ENCODE measurements around the gene EIF2S3B.

EIF2S3B gene

GRCh38 chr12:10497602-10498001 is 8.1 kb upstream of the EIF2S3B start:
- ChIA-PET POLR2A (no interaction called here), CTCF (no interaction called here)
- DNase-seq (ENCODE audit: extremely low spot score): peak; percentile 6
- no peak for TF ChIP-seq CTBP1 (IDR thresholded peaks at IDR 0.05; ENCODE audit: borderline replicate concordance)
- TF ChIP-seq FOXK2 (IDR thresholded peaks at IDR 0.05): no peak
- TF ChIP-seq SP1 (IDR thresholded peaks at IDR 0.05): no peak

GRCh38 chr12:10498042-10498441 is 7.6 kb upstream of the EIF2S3B start:
- TF ChIP-seq FOXA1 (IDR thresholded peaks at IDR 0.05): no peak
- TF ChIP-seq NFRKB (IDR thresholded peaks at IDR 0.05): no peak
- no peak for TF ChIP-seq ARNT (IDR thresholded peaks at IDR 0.05)
- ChIA-PET POLR2A (no interaction called here), CTCF (no interaction called here)
- DNase-seq (ENCODE audit: extremely low spot score): no peak

- TF ChIP-seq PKNOX1 (IDR thresholded peaks at IDR 0.05) (no peak), SUZ12 (IDR thresholded peaks at IDR 0.05) (no peak), ARNT (IDR thresholded peaks at IDR 0.05) (no peak), SP1 (IDR thresholded peaks at IDR 0.05) (no peak), FOXK2 (IDR thresholded peaks at IDR 0.05) (no peak), HDGF (IDR thresholded peaks at IDR 0.05; ENCODE audit: borderline replicate concordance) (no peak), CTBP1 (IDR thresholded peaks at IDR 0.05; ENCODE audit: borderline replicate concordance) (no peak), L3MBTL2 (conservative IDR thresholded peaks at IDR 0.05) (no peak), LEF1 (IDR thresholded peaks at IDR 0.05; ENCODE audit: borderline replicate concordance) (no peak), ZNF384 (IDR thresholded peaks at IDR 0.05) (no peak), FOXA1 (IDR thresholded peaks at IDR 0.05) (no peak), NFRKB (IDR thresholded peaks at IDR 0.05) (no peak), BHLHE40 (IDR thresholded peaks at IDR 0.05; ENCODE audit: borderline replicate concordance) (no peak), ELF4 (IDR thresholded peaks at IDR 0.05) (no peak), FOXM1 (IDR thresholded peaks at IDR 0.05; ENCODE audit: borderline replicate concordance) (no peak), TARDBP (IDR thresholded peaks at IDR 0.05) (no peak)
- CTCF ChIA-PET: no interaction called here
- POLR2A ChIA-PET: no interaction called here
- no peak for DNase-seq (ENCODE audit: extremely low spot score)
These were observed 4.7 kb upstream of the EIF2S3B start for GRCh38 chr12:10501030-10501429.

GRCh38 chr12:10503460-10503859 is 2.2 kb upstream of the EIF2S3B start:
- TF ChIP-seq SP1 (IDR thresholded peaks at IDR 0.05) (no peak), SUZ12 (IDR thresholded peaks at IDR 0.05) (no peak), FOXA1 (IDR thresholded peaks at IDR 0.05) (no peak), L3MBTL2 (conservative IDR thresholded peaks at IDR 0.05) (no peak), ZNF384 (IDR thresholded peaks at IDR 0.05) (no peak), CTBP1 (IDR thresholded peaks at IDR 0.05; ENCODE audit: borderline replicate concordance) (no peak), ARNT (IDR thresholded peaks at IDR 0.05) (no peak), BHLHE40 (IDR thresholded peaks at IDR 0.05; ENCODE audit: borderline replicate concordance) (no peak), FOXK2 (IDR thresholded peaks at IDR 0.05) (no peak), NFRKB (IDR thresholded peaks at IDR 0.05) (no peak)
- ChIA-PET POLR2A (no interaction called here), CTCF (no interaction called here)
- no peak for DNase-seq (ENCODE audit: extremely low spot score)

GRCh38 chr12:10511756-10512355 is 6.2 kb downstream of the EIF2S3B start:
- ChIA-PET CTCF (no interaction called here), POLR2A (no interaction called here)
- TF ChIP-seq PKNOX1 (IDR thresholded peaks at IDR 0.05) (no peak), BHLHE40 (IDR thresholded peaks at IDR 0.05; ENCODE audit: borderline replicate concordance) (no peak), ELF4 (IDR thresholded peaks at IDR 0.05) (no peak), SUZ12 (IDR thresholded peaks at IDR 0.05) (no peak), FOXK2 (IDR thresholded peaks at IDR 0.05) (no peak)
- DNase-seq (ENCODE audit: extremely low spot score): no peak

- TF ChIP-seq FOXA1 (IDR thresholded peaks at IDR 0.05) (no peak), BHLHE40 (IDR thresholded peaks at IDR 0.05; ENCODE audit: borderline replicate concordance) (no peak), TARDBP (IDR thresholded peaks at IDR 0.05) (no peak), HDGF (IDR thresholded peaks at IDR 0.05; ENCODE audit: borderline replicate concordance) (no peak), CTBP1 (IDR thresholded peaks at IDR 0.05; ENCODE audit: borderline replicate concordance) (no peak), SUZ12 (IDR thresholded peaks at IDR 0.05) (no peak), SP1 (IDR thresholded peaks at IDR 0.05) (no peak)
- CTCF ChIA-PET: no interaction called here
- no peak for DNase-seq (ENCODE audit: extremely low spot score)
- POLR2A ChIA-PET: no interaction called here
These were observed 7.1 kb downstream of the EIF2S3B start for GRCh38 chr12:10512798-10513197.

GRCh38 chr12:10521555-10521954 is 15.9 kb downstream of the EIF2S3B start:
- ChIA-PET CTCF (no interaction called here), POLR2A (no interaction called here)
- no peak for TF ChIP-seq ELF4 (IDR thresholded peaks at IDR 0.05)
- TF ChIP-seq TARDBP (IDR thresholded peaks at IDR 0.05): no peak
- no peak for TF ChIP-seq NFRKB (IDR thresholded peaks at IDR 0.05)
- no peak for TF ChIP-seq L3MBTL2 (conservative IDR thresholded peaks at IDR 0.05)
- TF ChIP-seq SP1 (IDR thresholded peaks at IDR 0.05): no peak
- no peak for TF ChIP-seq LEF1 (IDR thresholded peaks at IDR 0.05; ENCODE audit: borderline replicate concordance)
- no peak for TF ChIP-seq FOXA1 (IDR thresholded peaks at IDR 0.05)
- no peak for TF ChIP-seq CTBP1 (IDR thresholded peaks at IDR 0.05; ENCODE audit: borderline replicate concordance)
- DNase-seq (ENCODE audit: extremely low spot score): no peak

All from HEK293T (cell line).